ENCODE measurements around the gene DDX54. TPM values are rescaled to one million over a fixed set of nuclear protein-coding genes. Genes with fewer than 3 reads are reported as not detected.

DDX54 gene
- total RNA-seq, 1 donor from 2014 or later = 52.8 TPM

- Mint-ChIP-seq H3K4me3 (ENCODE audit: unreplicated experiment) (no peak overlapping the region), H3K4me1 (ENCODE audit: unreplicated experiment) (peaks cover 9% of the 10 kb centered on the region), H3K9me3 (ENCODE audit: unreplicated experiment) (no peaks in the 10 kb centered on the region), H3K27me3 (ENCODE audit: unreplicated experiment) (peaks cover 14% of the 10 kb centered on the region), H3K36me3 (ENCODE audit: unreplicated experiment) (peaks cover 24% of the 10 kb centered on the region), H3K27ac (ENCODE audit: unreplicated experiment) (no peak overlapping the region)
- TF ChIP-seq CTCF (IDR thresholded peaks at IDR 0.05) = no peak
- no peak for DNase-seq (ENCODE audit: extremely low spot score, unreplicated experiment)
Measured at GRCh38 chr12:113155060-113155459, 30.2 kb downstream of the DDX54 start.

GRCh38 chr12:113154351-113154973 lies 30.8 kb downstream of the DDX54 start:
- H3K9me3 Mint-ChIP-seq (ENCODE audit: unreplicated experiment) = no peaks in the 10 kb centered on the region
- H3K4me1 Mint-ChIP-seq (ENCODE audit: unreplicated experiment) = peaks cover 13% of the 10 kb centered on the region
- H3K27ac Mint-ChIP-seq (ENCODE audit: unreplicated experiment) = no peak overlapping the region
- H3K27me3 Mint-ChIP-seq (ENCODE audit: unreplicated experiment) = peaks cover 18% of the 10 kb centered on the region
- TF ChIP-seq CTCF (IDR thresholded peaks at IDR 0.05) = no peak
- H3K36me3 Mint-ChIP-seq (ENCODE audit: unreplicated experiment) = peaks cover 20% of the 10 kb centered on the region
- H3K4me3 Mint-ChIP-seq (ENCODE audit: unreplicated experiment) = no peak overlapping the region
- DNase-seq (ENCODE audit: extremely low spot score, unreplicated experiment) = no peak

DNA sequence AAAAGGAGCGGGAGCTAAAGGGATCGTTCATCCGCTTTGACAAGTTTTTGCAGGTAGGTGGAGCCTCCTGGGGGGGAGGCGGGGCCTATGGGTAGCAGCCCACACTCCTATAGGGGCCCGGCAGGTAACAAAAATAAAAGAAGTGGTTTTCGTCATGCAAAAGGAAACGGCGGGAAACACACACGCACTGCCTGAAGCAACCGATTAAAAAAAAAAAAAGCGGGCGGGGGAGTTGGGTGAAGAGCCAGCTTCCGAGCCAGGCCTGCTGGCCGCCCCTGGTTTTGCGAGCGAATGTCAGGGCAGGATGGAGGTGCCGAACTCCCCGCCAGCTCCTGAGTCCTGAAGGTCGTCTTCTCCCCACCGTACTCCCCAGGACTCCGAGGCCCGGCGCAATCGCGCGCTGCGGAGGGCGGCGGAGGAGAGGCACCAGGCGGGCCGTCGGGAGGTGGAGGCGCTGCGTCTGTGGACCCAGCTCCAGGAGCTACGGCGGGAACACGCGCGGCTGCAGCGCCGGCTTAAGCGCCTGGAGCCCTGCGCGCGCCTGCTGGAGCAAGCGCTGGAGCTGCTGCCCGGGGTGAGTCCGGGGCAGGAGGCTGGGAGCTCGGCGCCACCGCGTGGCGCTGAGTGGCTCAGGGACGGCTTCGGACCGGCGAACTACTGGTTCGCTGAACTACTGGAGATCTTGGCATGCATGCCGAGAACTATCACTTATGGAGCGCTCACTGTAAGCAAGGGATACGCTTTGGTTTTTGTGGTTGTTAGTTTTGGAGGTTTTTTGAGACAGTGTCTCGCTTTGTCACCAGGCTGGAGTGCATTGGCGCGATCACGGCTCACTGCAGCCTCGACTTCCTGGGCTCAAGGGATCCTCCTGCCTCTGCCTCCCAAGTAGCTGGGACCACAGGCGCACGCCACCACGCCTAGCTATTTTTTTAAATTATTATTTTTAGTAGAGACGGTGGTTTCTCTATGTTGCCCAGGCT lies 32.2 kb downstream of the DDX54 start:
- TF ChIP-seq CTCF (IDR thresholded peaks at IDR 0.05) = peak; percentile 65
- peaks cover 18% of the 10 kb centered on the region for H3K27me3 Mint-ChIP-seq (ENCODE audit: unreplicated experiment)
- H3K9me3 Mint-ChIP-seq (ENCODE audit: unreplicated experiment) = no peaks in the 10 kb centered on the region
- peaks cover 13% of the 10 kb centered on the region for H3K4me1 Mint-ChIP-seq (ENCODE audit: unreplicated experiment)
- H3K4me3 Mint-ChIP-seq (ENCODE audit: unreplicated experiment) = peak overlapping the region; percentile 67
- no peak overlapping the region for H3K27ac Mint-ChIP-seq (ENCODE audit: unreplicated experiment)
- H3K36me3 Mint-ChIP-seq (ENCODE audit: unreplicated experiment) = peaks cover 8% of the 10 kb centered on the region
- no peak for DNase-seq (ENCODE audit: extremely low spot score, unreplicated experiment)

- H3K36me3 Mint-ChIP-seq (ENCODE audit: unreplicated experiment) = peaks cover 4% of the 10 kb centered on the region
- H3K4me3 Mint-ChIP-seq (ENCODE audit: unreplicated experiment) = peak overlapping the region; percentile 67
- H3K27me3 Mint-ChIP-seq (ENCODE audit: unreplicated experiment) = peaks cover 22% of the 10 kb centered on the region
- peaks cover 2% of the 10 kb centered on the region for H3K9me3 Mint-ChIP-seq (ENCODE audit: unreplicated experiment)
- peaks cover 13% of the 10 kb centered on the region for H3K4me1 Mint-ChIP-seq (ENCODE audit: unreplicated experiment)
- H3K27ac Mint-ChIP-seq (ENCODE audit: unreplicated experiment) = no peak overlapping the region
- TF ChIP-seq CTCF (IDR thresholded peaks at IDR 0.05) = no peak
- DNase-seq (ENCODE audit: extremely low spot score, unreplicated experiment) = no peak
Measured at GRCh38 chr12:113152196-113152834, 33.0 kb downstream of the DDX54 start.
